ENCODE measurements around the gene OPTN. TPM values are rescaled to one million over a fixed set of nuclear protein-coding genes. Genes with fewer than 3 reads are reported as not detected.
A peak's percentile ranks its signal among the peaks of the same experiment; 100 is the strongest.
"Not testable (repeated sequence)": the region's sequence is repeated elsewhere in the genome, so short reads cannot be mapped to it uniquely, and the experiment has no call there.

Gene OPTN
- total RNA-seq, result 100 to 1,000 TPM; 295 to 592 (median 527) TPM

DNA sequence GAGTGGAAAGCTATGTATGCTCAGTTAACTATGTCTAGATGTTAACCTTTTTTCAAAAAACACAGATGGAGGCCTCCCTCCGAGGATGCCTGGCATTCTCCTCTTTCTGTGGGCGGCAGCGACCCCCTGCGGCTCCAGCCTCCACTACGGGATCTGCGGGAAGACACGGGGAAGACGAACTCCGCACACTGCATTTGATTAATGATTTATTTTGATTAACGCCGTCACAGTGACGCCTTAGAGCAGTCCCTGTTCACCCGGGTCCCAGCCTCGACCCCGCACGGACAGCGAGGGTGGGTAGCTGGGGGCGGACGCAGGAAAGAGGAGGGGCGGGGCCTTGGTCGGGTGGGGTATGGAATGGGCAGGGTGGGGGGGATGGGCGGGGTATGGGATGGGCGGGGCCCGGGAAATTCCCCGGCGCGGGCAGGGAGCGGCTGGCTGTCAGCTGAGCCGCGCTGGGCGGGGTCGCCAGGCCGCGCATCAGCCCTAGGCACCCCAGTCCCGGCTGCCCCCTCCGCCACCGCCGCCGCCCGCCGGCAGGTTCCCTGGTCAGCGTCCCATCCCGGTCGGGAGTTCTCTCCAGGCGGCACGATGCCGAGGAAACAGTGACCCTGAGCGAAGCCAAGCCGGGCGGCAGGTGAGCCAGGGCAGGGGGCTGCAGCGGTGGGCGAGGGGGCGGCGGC lies at the start of gene OPTN:
Gene OPTN (plus strand): TSS at position 498 of the 683 bp plus-strand sequence. CDS start 8,960 bp downstream, outside the sequence.
- intact Hi-C loops (cut with DNase I; ENCODE audit: low total_unique reads), result loop anchor here (1.0 to 10.0 kb wide), 8 partner anchors 19 to 1505 kb away; partner anchors contain the start of genes ECHDC3, PHYH and SEPHS1
- no peaks in the 10 kb centered on the region for H3K36me3 ChIP-seq
- no peaks in the 10 kb centered on the region for H3K9me3 ChIP-seq
- no peaks in the 10 kb centered on the region for H3K27me3 ChIP-seq
- peak; percentile 55 for ATAC-seq
- peak within 1 kb of the TSS; percentile 96 to 99 (median 98) for H3K27ac ChIP-seq
- DNase-seq, result peak; percentile 61 to 83
- H3K4me3 ChIP-seq, result peak within 1 kb of the TSS; percentile 78 to 94 (median 88)
- peaks cover 31 to 32% of the 10 kb centered on the region in 2 donors for H3K4me1 ChIP-seq
- TF ChIP-seq POLR2A (IDR thresholded peaks at IDR 0.05) (peak; percentile 94 to 95), CTCF (IDR thresholded peaks at IDR 0.05 in 4 of 5, conservative IDR thresholded peaks at IDR 0.05 in 1 of 5) (peak; percentile 79 to 88 (median 83))
- in situ Hi-C loops (cut with MboI; ENCODE audit: low sequenced_read_pairs in 4 of 4), result loop anchor here in 3 of 4 donors (25.0 kb wide), 4 partner anchors 188 to 888 kb away; no protein-coding TSS in a partner anchor

DNA sequence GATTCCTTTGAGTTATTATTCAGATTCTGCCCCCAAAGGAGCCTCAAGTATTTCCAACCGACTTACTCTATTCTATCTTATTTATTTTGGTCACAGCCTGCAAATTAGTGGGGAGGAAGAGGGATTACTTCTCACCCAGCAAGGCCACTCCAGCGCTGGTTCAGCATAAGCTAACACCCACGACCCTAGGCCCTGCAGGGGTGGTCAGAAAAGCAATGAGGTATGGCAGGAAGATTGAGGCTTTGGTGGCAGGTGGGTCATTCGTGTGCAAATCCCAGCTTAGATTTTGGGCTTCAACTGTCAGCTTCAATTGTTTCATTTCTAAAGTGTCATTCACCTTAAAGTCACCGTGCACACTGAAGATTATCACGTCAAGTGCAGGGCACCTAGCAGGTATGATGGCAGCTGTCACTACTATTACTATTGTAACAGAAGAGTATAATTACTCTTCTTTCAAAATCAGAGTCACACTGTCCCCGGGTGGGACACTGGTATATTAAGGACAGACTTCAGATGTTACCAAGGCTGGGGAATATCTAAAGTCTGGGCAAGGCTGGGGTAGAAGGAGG lies 48.8 kb upstream of the OPTN start:
- in situ Hi-C loops (cut with MboI; ENCODE audit: low sequenced_read_pairs in 4 of 4) (loop anchor here in 1 of 4 donors (25.0 kb wide), 1 partner anchor 789 kb away; no protein-coding TSS in a partner anchor), intact Hi-C loops (cut with DNase I; ENCODE audit: low total_unique reads) (no loop called here)
- Histone ChIP-seq H3K27me3 (no peaks in the 10 kb centered on the region), H3K9me3 (no peaks in the 10 kb centered on the region), H3K4me1 (no peaks in the 10 kb centered on the region), H3K27ac (no peak overlapping the region), H3K4me3 (no peak overlapping the region), H3K36me3 (no peaks in the 10 kb centered on the region)
- TF ChIP-seq POLR2A (IDR thresholded peaks at IDR 0.05) (no peak), CTCF (IDR thresholded peaks at IDR 0.05 in 4 of 5, conservative IDR thresholded peaks at IDR 0.05 in 1 of 5) (no peak)
- no peak for DNase-seq
- ATAC-seq, result no peak

DNA sequence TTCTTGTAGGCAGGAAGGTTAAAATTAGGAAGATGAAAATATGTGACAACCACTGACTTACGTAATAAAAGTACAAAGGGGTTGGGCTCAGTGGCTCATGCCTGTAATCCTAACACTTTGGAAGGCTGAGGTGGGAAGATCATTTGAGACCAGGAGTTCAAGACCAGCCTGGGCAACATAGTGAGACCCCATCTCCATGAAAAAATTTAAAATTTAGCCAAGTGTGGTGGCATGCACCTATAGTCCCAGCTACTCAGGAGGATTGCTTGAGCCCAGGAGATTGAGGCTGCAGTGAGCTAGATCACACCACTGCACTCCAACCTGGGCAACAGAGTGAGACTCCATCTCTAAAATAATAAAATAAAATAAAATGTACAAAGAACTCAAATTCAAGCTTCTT lies 46.8 kb upstream of the OPTN start:
- H3K27ac ChIP-seq; H3K36me3 ChIP-seq; ATAC-seq; H3K4me1 ChIP-seq; H3K9me3 ChIP-seq; intact Hi-C loops (cut with DNase I; ENCODE audit: low total_unique reads); H3K4me3 ChIP-seq; H3K27me3 ChIP-seq; DNase-seq: not testable (repeated sequence)
- in situ Hi-C loops (cut with MboI; ENCODE audit: low sequenced_read_pairs in 4 of 4), result loop anchor here in 1 of 4 donors (25.0 kb wide), 1 partner anchor 791 kb away; no protein-coding TSS in a partner anchor

- in situ Hi-C loops (cut with MboI; ENCODE audit: low sequenced_read_pairs in 4 of 4), result loop anchor here in 1 of 4 donors (25.0 kb wide), 1 partner anchor 792 kb away; no protein-coding TSS in a partner anchor
- TF ChIP-seq POLR2A (IDR thresholded peaks at IDR 0.05) (no peak), CTCF (IDR thresholded peaks at IDR 0.05 in 4 of 5, conservative IDR thresholded peaks at IDR 0.05 in 1 of 5) (no peak)
- Histone ChIP-seq H3K4me3 (no peak overlapping the region), H3K27ac (no peak overlapping the region), H3K4me1 (no peaks in the 10 kb centered on the region), H3K9me3 (no peaks in the 10 kb centered on the region), H3K27me3 (no peaks in the 10 kb centered on the region), H3K36me3 (no peaks in the 10 kb centered on the region)
- intact Hi-C loops (cut with DNase I; ENCODE audit: low total_unique reads), result no loop called here
- DNase-seq (no peak), ATAC-seq (no peak)
Measured at GRCh38 chr10:13053794-13054462, 46.0 kb upstream of the OPTN start.

DNA sequence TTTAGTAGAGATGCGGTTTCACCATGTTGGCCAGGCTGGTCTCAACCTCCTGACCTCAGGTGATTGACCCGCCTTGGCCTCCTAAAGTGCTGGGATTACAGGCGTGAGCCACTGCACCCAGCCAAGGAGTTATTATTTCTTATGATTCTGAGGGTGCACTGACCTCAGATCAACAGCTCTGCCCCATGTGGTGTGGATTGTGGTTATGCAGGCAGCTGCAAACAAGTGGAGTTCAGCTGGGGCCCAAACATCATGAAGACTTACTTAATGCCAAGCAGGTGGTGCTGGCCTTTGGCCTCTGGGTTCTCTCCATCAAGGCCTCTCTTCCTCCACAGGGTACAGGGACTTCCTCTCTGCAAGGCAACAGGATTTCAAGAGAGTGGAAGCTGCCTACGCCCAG lies 45.1 kb upstream of the OPTN start:
- TF ChIP-seq POLR2A (IDR thresholded peaks at IDR 0.05) (no peak), CTCF (IDR thresholded peaks at IDR 0.05 in 4 of 5, conservative IDR thresholded peaks at IDR 0.05 in 1 of 5) (no peak)
- H3K4me1 ChIP-seq, result no peaks in the 10 kb centered on the region
- no peak for ATAC-seq
- DNase-seq, result no peak
- in situ Hi-C loops (cut with MboI; ENCODE audit: low sequenced_read_pairs in 4 of 4) (loop anchor here in 1 of 4 donors (25.0 kb wide), 1 partner anchor 793 kb away; no protein-coding TSS in a partner anchor), intact Hi-C loops (cut with DNase I; ENCODE audit: low total_unique reads) (no loop called here)
- no peak overlapping the region for H3K27ac ChIP-seq
- no peaks in the 10 kb centered on the region for H3K36me3 ChIP-seq
- H3K9me3 ChIP-seq, result no peaks in the 10 kb centered on the region
- no peaks in the 10 kb centered on the region for H3K27me3 ChIP-seq
- no peak overlapping the region for H3K4me3 ChIP-seq

All from gastrocnemius medialis (tissue), 4 donors.